ENCODE data around the gene A2M.
A peak's percentile ranks its signal among the peaks of the same experiment; 100 is the strongest.

The A2M gene

DNA sequence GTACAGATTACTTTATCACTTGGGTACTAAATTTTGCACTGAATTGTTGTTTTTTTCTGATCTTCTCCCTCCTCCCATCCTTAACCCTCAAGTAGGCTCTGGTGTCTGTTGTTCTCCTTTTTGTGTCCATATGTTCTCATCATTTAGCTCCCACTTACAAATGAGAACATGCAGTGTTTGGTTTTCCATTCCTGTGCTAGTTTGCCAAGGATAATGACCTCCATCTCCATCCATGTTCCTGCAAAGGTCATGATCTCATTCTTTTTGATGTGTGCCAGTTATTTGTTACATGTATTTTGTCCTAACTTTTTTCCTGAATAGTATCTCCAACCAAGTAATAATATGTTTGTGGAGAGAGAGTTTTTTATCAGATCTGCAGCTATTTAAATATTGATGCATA is 44.2 kb downstream of the A2M start:
- DNase-seq, result no peak

DNA sequence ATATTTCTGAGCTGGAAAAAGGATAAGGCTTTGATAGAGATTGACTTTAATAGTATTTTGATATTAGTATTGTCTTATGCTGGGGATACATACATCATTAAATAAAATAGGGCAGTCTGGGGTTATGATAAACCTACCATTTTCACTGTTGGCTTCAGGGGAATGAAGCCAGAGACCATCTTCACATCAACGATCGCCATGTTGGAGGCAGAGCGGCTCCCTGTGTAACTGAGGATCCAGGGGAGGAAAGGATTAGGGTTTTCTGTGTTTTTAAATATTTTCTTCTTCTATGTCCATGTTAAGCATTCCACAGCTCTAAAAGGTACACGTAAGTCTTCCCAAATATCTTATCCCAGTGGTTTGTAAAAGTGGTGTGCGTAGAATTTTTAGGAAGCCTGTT is 45.4 kb downstream of the A2M start:
- no peak for DNase-seq

DNA sequence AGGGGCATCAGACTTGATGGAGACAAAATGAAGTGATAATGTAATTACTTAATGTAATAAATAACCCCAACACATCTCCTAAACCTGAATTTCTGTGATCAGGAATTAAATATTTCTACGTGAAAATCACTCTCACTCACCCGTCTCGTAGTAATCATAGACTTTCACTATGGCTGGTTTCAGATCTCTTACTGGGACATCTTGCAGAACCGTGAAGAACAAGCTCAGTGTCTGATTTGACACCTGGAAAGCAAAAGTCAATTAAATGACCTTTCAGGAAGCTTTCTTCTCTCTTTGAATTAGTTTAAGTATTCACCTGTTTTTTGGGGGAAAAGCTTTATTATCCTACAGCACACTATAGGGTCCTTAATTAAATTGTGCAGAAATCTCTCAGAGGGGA is 47.1 kb downstream of the A2M start:
- no peak for DNase-seq

DNA sequence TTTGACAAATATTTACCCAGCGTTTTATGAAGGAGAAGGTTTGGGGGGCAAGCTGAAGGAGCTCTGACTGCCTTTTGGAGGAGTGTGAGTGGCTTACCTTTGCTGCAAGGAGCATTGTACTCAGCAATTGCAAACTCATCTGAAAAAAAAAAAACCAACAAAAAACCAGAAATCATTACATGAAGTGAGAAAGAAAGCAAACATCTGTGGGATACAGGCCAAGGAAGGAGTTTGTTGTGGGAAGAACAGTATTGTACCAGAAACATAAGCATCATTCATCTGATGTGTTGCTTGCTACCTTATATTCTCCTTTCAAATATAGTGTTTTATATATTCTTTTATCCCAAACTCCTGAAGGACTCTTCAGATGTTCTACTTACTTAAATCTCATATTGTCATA is 47.6 kb downstream of the A2M start:
- no peak for DNase-seq

DNA sequence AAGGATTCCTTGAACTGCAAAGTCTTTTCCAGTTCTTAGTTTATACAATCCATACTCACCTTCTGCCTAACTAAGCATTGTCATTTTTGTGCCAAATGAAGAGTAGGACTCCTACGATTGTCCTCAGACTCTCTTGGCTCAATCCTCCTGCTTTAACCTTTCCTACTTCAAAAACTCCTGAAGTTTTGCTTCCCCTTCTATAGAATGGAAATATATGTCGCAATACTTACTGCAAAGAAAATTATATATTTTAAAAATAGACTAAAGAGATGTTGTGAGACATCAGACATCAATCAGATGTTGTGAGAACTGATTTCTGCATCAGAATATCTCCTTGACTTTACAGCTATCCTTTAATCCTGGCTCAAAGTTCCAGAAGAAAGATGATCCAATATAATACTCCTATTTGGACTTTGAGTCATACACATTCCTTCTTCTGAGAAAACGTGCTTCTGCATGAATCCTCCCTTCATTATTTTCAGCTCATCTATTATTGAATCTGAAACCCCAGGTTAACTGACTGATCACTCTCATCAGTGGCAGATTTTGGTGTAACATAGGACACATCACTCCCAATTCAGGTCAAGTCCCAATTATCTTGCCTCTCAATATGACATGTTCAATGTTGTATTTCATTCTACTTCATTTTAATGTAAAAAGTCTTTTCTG is 48.8 kb downstream of the A2M start:
- no peak for DNase-seq

DNA sequence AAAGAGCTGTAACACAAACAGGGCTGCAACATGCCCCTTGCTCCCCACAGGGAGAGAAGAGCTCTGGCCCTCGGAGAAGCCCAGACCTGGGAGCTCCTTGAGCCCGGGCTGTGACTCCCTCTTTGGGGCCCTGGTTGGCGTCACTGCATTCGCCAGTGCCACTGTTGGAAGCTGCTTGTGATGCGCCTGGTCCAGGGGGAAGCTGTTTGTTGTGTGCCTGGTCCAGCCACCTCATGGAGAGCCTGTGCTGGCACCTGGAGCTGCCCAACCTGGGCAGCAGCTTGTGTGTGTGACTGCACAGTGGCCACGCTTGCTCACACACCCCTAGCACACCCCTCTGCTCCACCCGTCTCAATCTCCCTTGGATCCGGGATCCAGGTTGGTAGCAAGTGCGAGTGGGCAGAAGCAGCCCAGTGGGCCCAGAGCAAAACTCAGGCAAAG is 49.5 kb downstream of the A2M start:
- DNase-seq, result no peak

DNA sequence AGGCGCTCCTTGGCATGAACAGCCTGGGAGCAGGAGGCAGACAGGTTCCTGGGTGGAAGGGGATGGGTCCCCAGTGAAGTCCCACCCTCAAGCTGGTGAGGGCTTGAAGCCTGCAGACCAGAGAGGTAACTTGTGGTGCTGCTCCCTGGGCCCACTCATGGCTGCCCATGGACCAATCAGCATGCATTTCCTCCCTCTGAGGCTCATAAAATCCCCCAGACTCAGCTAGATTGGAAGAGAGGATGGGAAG is 50.2 kb downstream of the A2M start:
- no peak for DNase-seq

DNA sequence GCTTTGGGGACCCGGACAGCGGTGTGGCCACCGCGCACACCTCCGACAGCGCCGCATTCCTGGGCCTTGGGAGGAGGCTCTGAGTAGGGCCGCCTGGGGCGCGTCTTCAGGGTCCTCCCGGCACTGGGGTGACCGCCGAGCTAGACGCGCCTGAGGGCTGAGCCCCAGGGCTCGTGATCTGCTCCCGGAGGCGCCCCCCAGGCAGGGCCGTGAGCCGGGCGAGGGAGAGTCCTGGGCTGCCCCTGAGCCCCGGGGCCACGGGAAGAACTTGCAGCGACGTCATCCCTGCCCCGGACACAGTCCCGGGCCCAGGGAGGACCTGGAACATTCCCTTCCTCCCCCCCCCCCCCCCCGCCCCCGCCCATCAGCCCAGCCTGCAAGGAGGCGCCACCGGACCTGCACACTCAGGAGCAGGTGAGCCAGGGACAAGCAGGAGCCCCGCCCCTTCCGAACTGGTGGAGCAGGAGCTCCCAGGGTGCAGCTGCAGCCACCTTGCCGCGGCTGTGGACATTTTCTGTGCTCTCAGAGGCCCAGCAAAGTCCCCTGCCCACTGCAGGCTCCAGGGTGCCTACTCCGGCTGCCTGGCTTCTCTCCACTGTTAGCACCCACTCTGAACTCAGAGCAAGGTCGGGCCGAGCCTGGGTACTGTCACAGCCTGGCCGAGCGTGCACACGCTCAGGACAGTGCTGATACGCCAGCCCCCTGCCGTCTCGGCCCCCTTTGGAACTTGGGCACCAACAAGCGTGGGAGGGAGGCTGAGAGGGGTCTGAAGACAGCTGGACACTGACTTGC is 50.7 kb downstream of the A2M start:
- DNase-seq, result no peak

DNA sequence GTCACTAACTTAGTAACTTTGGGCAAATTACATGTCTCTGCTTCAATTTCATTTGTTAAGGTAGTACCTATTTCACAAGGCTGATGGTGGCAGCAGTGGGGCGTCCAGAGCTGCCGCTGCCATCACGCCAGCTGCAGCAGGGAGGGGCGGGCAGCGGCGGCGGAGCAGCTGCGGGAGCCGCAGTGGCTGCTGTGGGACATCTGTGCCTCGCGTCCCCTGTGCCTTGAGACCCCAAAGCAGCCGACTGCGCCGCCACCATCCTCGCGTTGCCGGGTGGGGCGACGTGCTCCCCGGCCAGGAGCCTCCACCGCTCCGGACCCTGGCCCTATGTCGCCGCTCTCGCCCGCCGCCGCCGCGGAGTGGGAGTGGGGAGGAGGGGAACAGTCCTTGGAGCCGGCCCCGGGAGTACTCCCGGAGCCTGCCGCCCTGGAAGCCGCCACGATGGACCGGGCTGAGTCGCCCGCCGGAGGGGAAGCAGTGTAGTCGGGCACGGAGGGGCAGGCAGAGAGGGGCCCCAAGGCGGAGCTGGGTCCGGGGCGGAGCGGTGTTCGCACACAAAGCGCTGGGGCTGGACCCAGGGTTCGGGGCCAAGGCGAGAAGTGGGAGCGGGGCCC is 51.4 kb downstream of the A2M start:
- DNase-seq, result peak; percentile 11

DNA sequence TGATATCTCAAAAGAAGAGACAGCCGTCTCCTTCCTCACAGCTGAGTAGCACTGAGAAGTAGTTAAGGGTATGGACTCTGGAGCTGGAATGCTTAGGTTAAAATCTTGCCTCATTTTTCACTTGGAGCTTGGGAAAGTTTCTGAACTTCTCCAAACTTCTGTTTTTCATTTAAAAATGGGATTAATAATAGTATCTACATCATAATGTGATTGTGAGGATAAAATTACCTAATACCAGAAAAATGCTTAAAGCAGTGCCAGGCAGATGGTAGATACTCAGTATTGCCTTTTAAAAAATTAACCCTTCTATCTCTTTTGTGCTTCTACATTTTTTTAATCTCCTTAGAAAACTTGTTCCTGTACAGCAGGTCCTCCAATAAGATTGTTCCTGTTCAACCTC is 63.1 kb downstream of the A2M start:
- no peak for DNase-seq

DNA sequence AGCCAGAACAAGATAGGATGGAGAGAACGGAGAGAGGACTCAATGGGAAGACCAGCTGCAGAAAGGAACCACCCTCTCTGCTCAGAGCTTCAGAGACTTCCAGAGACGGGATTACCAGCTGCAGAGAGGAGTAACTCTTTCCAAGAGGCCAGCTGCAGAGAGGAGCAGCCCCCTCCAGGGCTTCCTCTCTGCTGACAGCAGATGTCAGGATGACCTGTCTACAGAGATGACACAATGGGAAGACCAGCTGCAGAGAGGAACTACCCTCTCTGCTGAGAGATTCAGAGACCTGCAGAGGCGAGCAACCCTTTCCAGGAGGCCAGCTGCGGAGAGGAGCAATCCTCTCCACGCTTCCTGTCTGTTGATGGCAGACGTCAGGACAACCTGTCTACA is 64.6 kb downstream of the A2M start:
- DNase-seq, result no peak

DNA sequence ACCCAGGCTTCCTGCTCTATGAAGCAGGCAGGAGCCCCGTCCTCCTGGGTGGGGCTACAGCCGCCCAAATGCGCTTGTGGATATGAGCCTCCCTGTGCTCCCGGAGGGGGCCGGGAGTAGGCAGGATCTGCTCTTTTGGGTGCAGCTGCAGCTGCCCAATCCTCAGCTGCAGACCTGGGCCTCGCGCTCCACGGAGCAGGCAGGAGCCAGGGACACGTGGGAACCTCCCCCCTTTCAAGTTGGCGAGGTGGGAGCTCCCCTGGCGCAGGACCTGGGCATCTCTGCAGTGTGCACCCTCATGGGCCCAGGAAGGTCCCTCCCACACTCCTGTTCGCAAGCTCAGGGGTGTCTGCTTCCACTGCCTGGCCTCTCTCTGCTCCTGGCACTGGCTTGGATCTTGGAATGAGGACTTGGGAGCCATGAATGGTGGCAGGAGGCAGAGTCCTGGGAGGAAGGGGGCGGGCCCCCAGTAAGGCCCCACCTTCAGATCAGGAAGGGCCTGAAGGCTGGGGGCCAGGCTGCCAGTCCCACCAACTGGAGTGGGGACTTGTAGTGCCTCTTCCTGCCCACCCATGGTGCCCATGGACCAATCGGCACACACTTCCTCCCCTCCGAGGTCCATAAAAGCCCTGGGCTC is 65.1 kb downstream of the A2M start:
- DNase-seq, result no peak

DNA sequence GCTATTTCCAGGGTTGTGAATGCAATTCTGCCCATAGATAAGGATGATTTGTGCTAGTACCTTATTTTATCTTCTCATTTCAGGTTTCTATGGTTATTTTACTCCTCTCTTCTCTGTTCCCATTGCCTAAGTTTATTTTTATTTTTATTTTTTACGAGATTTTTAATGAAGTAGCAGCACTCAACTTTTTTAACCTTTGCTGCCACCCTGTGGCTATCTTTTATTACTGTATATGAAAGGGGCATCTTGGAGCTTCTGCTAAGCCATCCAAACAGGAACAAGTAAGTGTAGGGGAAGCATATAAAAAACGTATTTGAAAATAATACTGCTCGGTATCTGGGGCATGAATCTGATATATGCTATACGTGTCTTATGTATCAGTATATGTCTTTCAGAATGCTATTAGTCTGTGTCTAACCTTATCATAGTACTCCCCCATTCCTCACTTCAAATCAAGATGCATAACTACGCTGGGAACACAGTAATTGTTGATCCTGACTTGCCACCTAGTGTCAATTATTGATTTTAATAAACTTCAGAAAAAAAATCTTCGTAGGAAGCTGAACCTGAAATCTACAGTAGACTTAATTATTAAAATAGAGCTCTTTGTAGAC is 66.1 kb downstream of the A2M start:
- DNase-seq, result no peak

DNA sequence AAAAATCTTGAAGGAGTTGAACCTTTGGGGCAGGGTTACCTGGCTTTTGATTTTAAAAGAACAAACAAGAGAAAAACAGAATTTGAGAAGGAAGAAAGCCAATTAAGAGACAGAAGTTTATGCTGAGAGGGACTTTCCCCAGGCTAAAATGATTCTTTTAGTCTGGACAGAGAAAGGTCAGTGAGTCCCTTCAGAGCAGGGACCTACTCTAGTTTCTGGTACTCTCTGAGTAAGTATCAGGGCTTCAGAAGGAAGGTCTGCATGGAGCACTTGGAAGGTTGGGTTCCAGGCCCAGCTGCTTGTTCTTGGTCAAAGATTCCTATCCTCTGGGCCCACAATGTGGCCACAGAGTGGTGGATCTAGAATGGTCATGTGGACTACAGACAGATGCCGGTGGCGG is 66.8 kb downstream of the A2M start:
- DNase-seq, result no peak

DNA sequence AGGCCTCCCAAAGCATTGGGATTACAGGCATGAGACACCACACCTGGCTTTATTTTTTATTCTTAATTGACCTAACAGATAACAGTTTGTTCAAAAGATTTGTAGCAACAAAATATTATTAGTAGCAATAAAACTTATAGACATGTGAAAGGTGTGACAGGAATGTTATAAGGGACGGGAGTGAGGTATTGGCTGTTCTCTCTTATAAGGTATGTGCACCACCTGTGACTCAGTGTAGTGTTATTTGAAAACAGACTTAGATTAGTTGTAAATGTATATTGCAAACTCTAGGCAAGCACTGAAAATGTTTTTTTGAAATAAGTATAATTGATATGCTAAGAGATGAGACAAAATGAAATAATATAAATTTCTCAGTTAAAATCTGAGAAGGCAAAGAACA is 68.6 kb downstream of the A2M start:
- DNase-seq, result no peak

DNA sequence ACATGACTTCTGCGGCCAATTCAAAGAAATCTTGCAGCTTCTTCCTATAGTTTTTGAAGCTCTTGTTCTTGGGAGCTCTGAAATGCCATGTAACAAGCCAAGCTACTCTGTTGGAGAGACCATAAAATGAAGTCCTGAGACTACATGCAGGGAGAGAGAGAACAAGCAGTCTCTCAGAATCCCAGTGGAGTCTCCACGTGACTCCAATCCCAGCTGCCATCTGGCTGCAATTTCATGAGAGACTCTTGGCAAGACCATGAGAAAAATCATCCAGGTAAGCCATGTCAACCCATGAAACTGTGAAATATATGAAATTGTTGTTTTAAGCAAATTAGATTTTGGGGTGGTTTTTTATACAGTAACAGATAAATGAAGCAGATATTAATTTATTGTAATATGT is 72.0 kb downstream of the A2M start:
- no peak for DNase-seq

DNA sequence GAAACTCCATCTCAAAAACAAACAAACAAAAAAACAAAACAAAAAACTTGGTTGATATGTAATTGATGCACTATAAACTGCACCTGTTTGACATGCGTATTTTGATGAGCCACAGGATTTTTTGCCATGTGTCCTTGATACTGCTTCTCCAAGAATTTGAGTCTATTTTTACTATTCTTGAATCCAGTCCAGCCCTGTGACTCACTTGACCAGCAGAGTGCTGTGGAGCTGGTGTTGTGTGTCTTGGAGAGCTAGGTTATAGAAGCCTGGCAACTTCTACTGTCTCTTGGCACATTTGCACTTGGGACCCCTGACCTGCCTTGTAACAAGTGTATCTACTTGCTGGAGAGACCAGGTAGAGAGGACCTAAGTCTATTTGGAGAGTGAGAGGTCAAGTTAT is 74.4 kb downstream of the A2M start:
- DNase-seq, result no peak

DNA sequence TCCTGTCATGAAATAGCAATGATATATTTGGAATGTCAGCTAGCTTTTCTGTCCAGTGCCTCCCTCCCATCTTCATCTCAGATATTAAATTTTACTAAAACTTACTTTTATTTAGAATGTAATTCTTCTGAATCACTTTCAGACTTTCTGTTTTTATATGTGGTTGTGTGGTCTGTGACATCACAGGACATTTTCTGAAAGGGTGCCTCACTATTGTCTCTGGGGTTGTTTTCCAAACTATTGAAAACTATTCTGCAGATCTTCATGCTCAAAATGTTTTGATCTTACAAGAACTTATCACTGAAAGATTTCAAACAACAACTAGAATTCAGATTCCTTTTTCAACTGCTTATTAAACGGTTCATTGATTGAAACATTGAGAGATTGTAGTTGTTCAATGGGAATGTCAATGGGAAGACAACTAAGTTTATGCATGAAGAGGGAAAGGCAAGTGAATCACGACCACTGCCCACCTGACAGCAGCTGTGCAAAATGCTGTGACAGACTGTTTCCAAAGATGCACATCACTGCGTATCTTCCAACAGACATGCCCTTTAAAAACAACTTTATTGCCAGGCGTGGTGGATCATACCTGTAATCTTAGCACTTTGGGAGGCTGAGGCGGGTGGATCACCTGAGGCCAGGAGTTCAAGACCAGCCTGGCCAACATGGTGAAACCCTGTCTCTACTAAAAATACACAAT is 75.1 kb downstream of the A2M start:
- no peak for DNase-seq

DNA sequence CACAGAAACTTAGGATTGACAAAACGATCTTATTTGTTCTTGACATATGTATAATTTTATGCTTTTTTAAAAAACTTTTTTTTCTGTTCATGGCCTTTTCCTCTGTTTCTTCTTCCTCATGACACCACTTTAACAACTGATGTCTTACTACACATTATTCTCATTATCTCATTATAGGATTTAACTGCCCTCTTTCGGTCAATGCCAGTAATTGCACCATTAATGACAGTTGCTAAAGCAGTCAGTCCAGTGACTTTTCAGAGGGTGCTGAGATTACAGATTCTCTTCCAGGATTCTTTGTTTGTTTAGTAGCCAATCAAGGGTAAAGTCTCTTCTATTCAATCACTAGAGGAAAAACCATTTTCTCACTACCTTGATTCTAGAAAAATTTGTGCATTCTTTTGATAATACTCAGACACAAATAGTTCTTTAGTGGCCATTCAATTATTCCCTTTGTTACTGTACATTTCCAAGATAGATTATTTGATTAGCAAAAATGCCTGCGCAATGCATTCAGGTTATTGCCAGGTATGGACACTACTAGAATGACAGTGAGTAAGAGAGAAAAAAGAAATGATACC is 76.2 kb downstream of the A2M start:
- DNase-seq, result peak; percentile 38

DNA sequence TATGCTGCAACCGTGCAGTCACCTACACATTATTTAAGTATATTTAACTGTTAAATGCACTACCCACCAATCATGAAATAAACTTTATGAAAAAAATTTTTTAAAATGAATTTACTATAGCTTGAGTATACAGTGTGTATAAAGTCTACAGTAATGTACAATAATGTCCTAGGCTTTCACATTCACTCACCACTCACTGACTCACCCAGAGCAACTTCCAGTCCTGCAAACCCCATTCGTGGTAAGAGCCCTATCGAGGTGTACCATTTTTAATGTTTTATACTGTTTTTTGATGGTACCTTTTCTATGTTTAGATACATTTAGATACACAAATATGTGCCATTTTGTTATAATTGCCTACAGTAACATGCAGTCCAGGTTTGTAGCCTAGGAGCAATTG is 78.3 kb downstream of the A2M start:
- no peak for DNase-seq

DNA sequence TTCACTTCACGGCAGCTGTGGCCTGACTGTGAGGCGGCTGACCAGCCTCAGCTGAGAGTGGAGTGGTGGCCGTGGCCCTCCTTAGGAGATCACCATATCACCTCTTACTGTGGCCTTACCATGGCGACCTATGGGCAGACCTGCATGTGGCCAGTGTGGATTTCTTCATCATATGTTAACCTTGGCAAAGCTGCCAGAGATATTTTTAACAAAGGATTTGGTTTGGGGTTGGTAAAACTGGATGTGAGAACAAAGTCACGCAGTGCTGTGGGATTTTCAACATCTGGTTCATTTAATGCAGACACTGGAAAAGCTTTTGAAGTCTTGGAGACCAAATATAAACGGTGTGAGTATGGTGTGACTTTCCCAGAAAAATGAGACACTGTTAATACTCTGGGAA is 79.5 kb downstream of the A2M start:
- DNase-seq, result no peak

DNA sequence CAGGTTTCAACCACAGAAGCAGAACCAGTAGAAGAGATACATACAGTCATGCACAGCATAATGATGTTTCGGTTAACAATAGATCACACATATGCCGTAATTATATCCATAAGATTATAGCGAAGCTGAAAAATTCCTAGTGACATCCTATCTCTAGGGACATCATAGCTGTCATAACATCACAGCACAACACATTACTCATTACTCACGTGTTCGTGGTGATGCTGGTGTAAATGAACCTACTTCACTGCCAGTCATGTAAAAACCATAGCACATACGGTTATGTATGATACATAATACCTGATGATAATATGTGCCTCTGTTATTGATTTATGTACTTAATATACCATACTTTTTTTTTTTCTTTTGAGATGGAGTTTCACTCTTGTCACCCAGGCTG is 81.6 kb downstream of the A2M start:
- DNase-seq, result no peak
